HCT116 (cell line): Measurements from ENCODE around the gene TGFBRAP1. TPM values are rescaled to one million over a fixed set of nuclear protein-coding genes. Genes with fewer than 3 reads are reported as not detected.

ENCODE experiments used
- ATAC-seq: fragments of 200-7000 bp; cut with Tn5 transposase; 2 replicates; pipeline ENCODE4 v1.9.1; 2020; ENCODE audit warnings: mild to moderate bottlenecking, moderate library complexity
- BruUV-seq: library from RNA; stranded (reverse); fragments of 400-500 nt; replicated peaks from 2 replicates; lab custom pipeline; 2021; lab: Mats Ljungman, UMichigan
- CTCF ChIA-PET: fragments of 300-600 bp; sonication (Branson Sonifier 250); formaldehyde crosslinking; loops from one replicate; lab custom pipeline; 2021; ENCODE audit warnings: antibody characterized with exemption; lab: Charles Lee
- POLR2A ChIA-PET: fragments of 300-600, 350-600 bp; sonication (Branson Sonifier 250); formaldehyde crosslinking; loops from one replicate; lab custom pipeline; 2021; ENCODE audit warnings: antibody characterized with exemption; lab: Charles Lee
- RAD21 ChIA-PET, 2 experiments: fragments of 300-600 bp; sonication (Branson Sonifier 250); formaldehyde crosslinking; loops; one replicate each; lab custom pipeline; 2023; ENCODE audit warnings: low total read pairs in 2 of 2; ENCODE audit not compliant: uncharacterized antibody in 2 of 2, unreplicated experiment in 2 of 2, low non-redundant PET in 1 of 2; lab: Charles Lee
- DNase-seq: peaks from one replicate; pipeline ENCODE4 v3.0.0-alpha.2; 2010; ENCODE audit warnings: low read depth, low spot score
- H2AFZ ChIP-seq: fragments of 200-600 bp; shearing (Covaris generic), sonication (generic); 2 replicates; pipeline ENCODE4 v1.6.1; 2017; ENCODE audit warnings: low read depth, mixed run types, mixed read lengths, antibody characterized with exemption, low read length; ENCODE audit not compliant: poor library complexity, severe bottlenecking
- H3K27ac ChIP-seq: 2 replicates; pipeline ENCODE4 v1.5.1; 2012; ENCODE audit warnings: low read depth, low read length
- H3K27me3 ChIP-seq: fragments of 200-600 bp; sonication (generic); 2 replicates; pipeline ENCODE4 v1.6.1; 2016; ENCODE audit warnings: mixed run types, low read length, mixed read lengths; ENCODE audit not compliant: insufficient read depth
- H3K36me3 ChIP-seq, 2 experiments: fragments of 200-500 bp in 1 of 2; fragments of 200-600 bp in 1 of 2; sonication (Bioruptor generic) in 1 of 2; sonication (generic) in 1 of 2; 2 replicates each; pipeline versions ENCODE4 v1.5.1 to v1.6.1; 2014 to 2016; ENCODE audit warnings: low read length in 2 of 2, inconsistent platforms in 1 of 2, mixed read lengths in 1 of 2, mixed run types in 1 of 2; ENCODE audit not compliant: insufficient read depth in 2 of 2, control insufficient read depth in 1 of 2
- H3K4me1 ChIP-seq, 2 experiments: fragments of 200-600 bp in 1 of 2; sonication (generic) in 1 of 2; 2 replicates each; pipeline versions ENCODE4 v1.5.1 to v1.6.1; 2012 to 2017; ENCODE audit warnings: low read length in 2 of 2, inconsistent platforms in 1 of 2, mild to moderate bottlenecking in 1 of 2, mixed read lengths in 1 of 2, mixed run types in 1 of 2, moderate library complexity in 1 of 2; ENCODE audit not compliant: insufficient read depth in 2 of 2, control insufficient read depth in 1 of 2
- H3K4me2 ChIP-seq: fragments of 200-600 bp; sonication (generic); 2 replicates; pipeline ENCODE4 v1.6.1; 2017; ENCODE audit warnings: mixed run types, low read length, mixed read lengths
- H3K4me3 ChIP-seq, 2 experiments: fragments of 200-600 bp in 1 of 2; sonication (generic) in 1 of 2; replicated peaks in 1 of 2; 2 replicates each; pipeline ENCODE4 v1.5.1; 2011 to 2016; ENCODE audit warnings: low read length in 2 of 2, control low read depth in 1 of 2, low read depth in 1 of 2, mild to moderate bottlenecking in 1 of 2, mixed read lengths in 1 of 2, mixed run types in 1 of 2
- H3K79me2 ChIP-seq: fragments of 200-600 bp; sonication (generic); 2 replicates; pipeline ENCODE4 v1.6.1; 2017; ENCODE audit warnings: mild to moderate bottlenecking, mixed run types, low read length, moderate library complexity, mixed read lengths; ENCODE audit not compliant: insufficient read depth
- H3K9ac ChIP-seq: fragments of 200-600 bp; sonication (generic); 2 replicates; pipeline ENCODE4 v1.6.1; 2016; ENCODE audit warnings: low read length, mixed read lengths
- H3K9me2 ChIP-seq: fragments of 200-600 bp; sonication (generic), shearing (Covaris generic); 2 replicates; pipeline ENCODE4 v1.6.1; 2017; ENCODE audit warnings: mixed run types, mild to moderate bottlenecking, moderate library complexity; ENCODE audit not compliant: insufficient read depth
- H3K9me3 ChIP-seq, 2 experiments: fragments of 200-500 bp in 1 of 2; fragments of 200-600 bp in 1 of 2; sonication (Bioruptor generic) in 1 of 2; sonication (generic) in 1 of 2; 2 replicates each; pipeline ENCODE4 v1.6.1; 2014 to 2017; ENCODE audit warnings: low read length in 2 of 2, mixed read lengths in 2 of 2, inconsistent platforms in 1 of 2, low read depth in 1 of 2, mild to moderate bottlenecking in 1 of 2, mixed run types in 1 of 2, moderate library complexity in 1 of 2; ENCODE audit not compliant: control insufficient read depth in 1 of 2, insufficient read depth in 1 of 2
- H4K20me1 ChIP-seq: fragments of 200-600 bp; sonication (generic), shearing (Covaris generic); 2 replicates; pipeline ENCODE4 v1.6.1; 2017; ENCODE audit warnings: mixed run types, mild to moderate bottlenecking, moderate library complexity; ENCODE audit not compliant: insufficient read depth
- CBX3 ChIP-seq: IDR thresholded peaks from 2 replicates; pipeline ENCODE4 v1.6.1; 2012; ENCODE audit warnings: low read depth
- CEBPB ChIP-seq: IDR thresholded peaks from 2 replicates; pipeline ENCODE4 v1.6.1; 2012; ENCODE audit warnings: low read depth
- EZH2 ChIP-seq: fragments of 200-600 bp; sonication (generic); IDR thresholded peaks from 2 replicates; pipeline ENCODE4 v1.6.1; 2017; ENCODE audit warnings: antibody characterized with exemption, mixed run types
- EZH2phosphoT487 ChIP-seq: fragments of 200-600 bp; IDR thresholded peaks from 2 replicates; pipeline ENCODE4 v1.6.1; 2018; ENCODE audit warnings: antibody characterized with exemption, borderline replicate concordance
- POLR2A ChIP-seq: IDR thresholded peaks from 2 replicates; pipeline ENCODE4 v1.7.0; 2011; ENCODE audit warnings: borderline replicate concordance; ENCODE audit not compliant: insufficient read depth, insufficient read length; ENCODE audit errors: extremely low read depth
- SIN3A ChIP-seq: IDR thresholded peaks from 2 replicates; pipeline ENCODE4 v1.6.1; 2012; ENCODE audit warnings: low read depth
- SP1 ChIP-seq: IDR thresholded peaks from 2 replicates; pipeline ENCODE4 v1.6.1; 2012; ENCODE audit warnings: low read depth
- SRF ChIP-seq: IDR thresholded peaks from 2 replicates; pipeline ENCODE4 v1.6.1; 2012; ENCODE audit warnings: low read depth
- TCF7L2 ChIP-seq: IDR thresholded peaks from 2 replicates; pipeline ENCODE4 v1.7.0; 2011; ENCODE audit warnings: borderline replicate concordance, inconsistent platforms; ENCODE audit not compliant: insufficient read depth, insufficient read length; ENCODE audit errors: extremely low read depth
- ZFX ChIP-seq: fragments of 450-650 bp; IDR thresholded peaks from 2 replicates; pipeline ENCODE4 v1.6.1; 2017
- ZNF274 ChIP-seq: fragments of 200-500 bp; sonication (Bioruptor generic); IDR thresholded peaks from 2 replicates; pipeline ENCODE4 v1.6.1; 2014; ENCODE audit warnings: mild to moderate bottlenecking, low read depth, low read length, inconsistent platforms
- intact Hi-C: fragments of 100-400 bp; cut with micrococcal nuclease; formaldehyde crosslinking; loops from 2 replicates; pipeline ENCODE4 v1.10.0; 2022
- total RNA-seq: library from RNA; stranded (reverse); gene quantifications from one replicate; pipeline ENCODE4 v1.2.1, GENCODE V29; 2021; ENCODE audit not compliant: unreplicated experiment
- TF ChIP-seq, protein P1 (sequence below), 3 experiments: fragments of 200-600 bp in 1 of 3; sonication (generic) in 1 of 3; IDR thresholded peaks in 2 of 3; conservative IDR thresholded peaks in 1 of 3; 2 replicates each; pipeline ENCODE4 v1.5.1; 2012 to 2017; ENCODE audit warnings: low read depth in 2 of 3, low read length in 2 of 3, antibody characterized with exemption in 1 of 3, borderline replicate concordance in 1 of 3, control low read depth in 1 of 3, mild to moderate bottlenecking in 1 of 3, mixed read lengths in 1 of 3, mixed run types in 1 of 3, moderate library complexity in 1 of 3; ENCODE audit not compliant: insufficient read depth in 1 of 3
- TF ChIP-seq, protein P2 (sequence below): IDR thresholded peaks from 2 replicates; pipeline ENCODE4 v1.6.1; 2012
- TF ChIP-seq, protein P3 (sequence below): IDR thresholded peaks from 2 replicates; pipeline ENCODE4 v1.6.1; 2012; ENCODE audit warnings: low read depth

TGFBRAP1 gene
- total RNA-seq, 1 experiment from 2014 or later: 18.3 TPM

DNA sequence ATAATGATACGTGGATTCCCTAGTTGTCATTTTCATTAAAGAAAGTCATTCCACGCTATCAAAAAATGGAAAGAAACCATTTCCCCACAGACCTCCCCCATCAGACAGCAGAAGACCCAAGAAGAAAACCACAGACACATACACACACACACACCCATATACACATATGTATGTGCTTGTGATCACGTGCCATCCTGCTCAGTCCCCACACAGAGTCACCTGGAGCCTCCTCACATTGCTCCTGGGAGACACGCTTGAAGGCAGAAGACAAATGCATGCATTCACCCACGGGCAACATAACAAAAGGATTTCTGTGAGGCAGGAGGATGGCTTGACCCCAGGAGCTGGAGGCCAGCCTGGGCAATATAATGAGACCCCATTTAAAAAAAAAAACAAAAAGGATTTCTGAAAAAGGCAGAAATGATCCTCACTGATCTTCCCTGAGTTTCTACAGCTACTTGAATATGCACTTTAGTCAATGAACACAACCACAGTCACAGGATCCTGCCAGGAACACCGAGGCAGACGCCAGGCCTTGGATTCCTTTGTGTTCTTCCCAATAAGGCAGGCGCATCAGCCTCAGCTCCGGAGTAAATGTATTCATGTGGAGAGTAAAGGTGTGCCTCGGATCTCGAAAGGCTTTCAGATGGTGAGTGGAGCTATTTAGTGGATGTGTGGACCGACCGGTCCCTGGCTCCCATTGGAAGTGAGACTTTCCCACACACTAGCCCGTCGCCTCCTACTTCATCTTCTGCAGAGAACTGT lies 21.0 kb downstream of the TGFBRAP1 start:
- Histone ChIP-seq H3K36me3 (no peaks in the 10 kb centered on the region; a peak in 1 of 4 replicates), H3K79me2 (peaks cover 46% of the 10 kb centered on the region), H3K9ac (no peak overlapping the region), H3K4me2 (no peak overlapping the region), H2AFZ (no peak overlapping the region), H3K9me3 (no peaks in the 10 kb centered on the region), H3K9me2 (no peaks in the 10 kb centered on the region), H4K20me1 (no peaks in the 10 kb centered on the region), H3K27me3 (no peaks in the 10 kb centered on the region), H3K4me3 (no peak overlapping the region), H3K27ac (no peak overlapping the region)
- ChIA-PET CTCF (no interaction called here), POLR2A (no interaction called here), RAD21 (no interaction called here)
- intact Hi-C loops: no loop called here
- DNase-seq: no peak
- no TSS peak for BruUV-seq
- no peak for ATAC-seq
- TF ChIP-seq EZH2 (no peak), POLR2A (no peak), CBX3 (no peak), CEBPB (no peak), ZFX (no peak), SIN3A (no peak), SRF (no peak), SP1 (no peak), EZH2phosphoT487 (no peak), ZNF274 (no peak), TCF7L2 (no peak)
- TF ChIP-seq, protein P1, sequence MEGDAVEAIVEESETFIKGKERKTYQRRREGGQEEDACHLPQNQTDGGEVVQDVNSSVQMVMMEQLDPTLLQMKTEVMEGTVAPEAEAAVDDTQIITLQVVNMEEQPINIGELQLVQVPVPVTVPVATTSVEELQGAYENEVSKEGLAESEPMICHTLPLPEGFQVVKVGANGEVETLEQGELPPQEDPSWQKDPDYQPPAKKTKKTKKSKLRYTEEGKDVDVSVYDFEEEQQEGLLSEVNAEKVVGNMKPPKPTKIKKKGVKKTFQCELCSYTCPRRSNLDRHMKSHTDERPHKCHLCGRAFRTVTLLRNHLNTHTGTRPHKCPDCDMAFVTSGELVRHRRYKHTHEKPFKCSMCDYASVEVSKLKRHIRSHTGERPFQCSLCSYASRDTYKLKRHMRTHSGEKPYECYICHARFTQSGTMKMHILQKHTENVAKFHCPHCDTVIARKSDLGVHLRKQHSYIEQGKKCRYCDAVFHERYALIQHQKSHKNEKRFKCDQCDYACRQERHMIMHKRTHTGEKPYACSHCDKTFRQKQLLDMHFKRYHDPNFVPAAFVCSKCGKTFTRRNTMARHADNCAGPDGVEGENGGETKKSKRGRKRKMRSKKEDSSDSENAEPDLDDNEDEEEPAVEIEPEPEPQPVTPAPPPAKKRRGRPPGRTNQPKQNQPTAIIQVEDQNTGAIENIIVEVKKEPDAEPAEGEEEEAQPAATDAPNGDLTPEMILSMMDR (IDR thresholded peaks at IDR 0.05 in 2 of 3, conservative IDR thresholded peaks at IDR 0.05 in 1 of 3; ENCODE audit: borderline replicate concordance in 1 of 3, insufficient read depth in 1 of 3, low read depth in 2 of 3, low read length in 2 of 3): no peak
- TF ChIP-seq, protein P2, sequence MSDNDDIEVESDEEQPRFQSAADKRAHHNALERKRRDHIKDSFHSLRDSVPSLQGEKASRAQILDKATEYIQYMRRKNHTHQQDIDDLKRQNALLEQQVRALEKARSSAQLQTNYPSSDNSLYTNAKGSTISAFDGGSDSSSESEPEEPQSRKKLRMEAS: no peak
- TF ChIP-seq, protein P3, sequence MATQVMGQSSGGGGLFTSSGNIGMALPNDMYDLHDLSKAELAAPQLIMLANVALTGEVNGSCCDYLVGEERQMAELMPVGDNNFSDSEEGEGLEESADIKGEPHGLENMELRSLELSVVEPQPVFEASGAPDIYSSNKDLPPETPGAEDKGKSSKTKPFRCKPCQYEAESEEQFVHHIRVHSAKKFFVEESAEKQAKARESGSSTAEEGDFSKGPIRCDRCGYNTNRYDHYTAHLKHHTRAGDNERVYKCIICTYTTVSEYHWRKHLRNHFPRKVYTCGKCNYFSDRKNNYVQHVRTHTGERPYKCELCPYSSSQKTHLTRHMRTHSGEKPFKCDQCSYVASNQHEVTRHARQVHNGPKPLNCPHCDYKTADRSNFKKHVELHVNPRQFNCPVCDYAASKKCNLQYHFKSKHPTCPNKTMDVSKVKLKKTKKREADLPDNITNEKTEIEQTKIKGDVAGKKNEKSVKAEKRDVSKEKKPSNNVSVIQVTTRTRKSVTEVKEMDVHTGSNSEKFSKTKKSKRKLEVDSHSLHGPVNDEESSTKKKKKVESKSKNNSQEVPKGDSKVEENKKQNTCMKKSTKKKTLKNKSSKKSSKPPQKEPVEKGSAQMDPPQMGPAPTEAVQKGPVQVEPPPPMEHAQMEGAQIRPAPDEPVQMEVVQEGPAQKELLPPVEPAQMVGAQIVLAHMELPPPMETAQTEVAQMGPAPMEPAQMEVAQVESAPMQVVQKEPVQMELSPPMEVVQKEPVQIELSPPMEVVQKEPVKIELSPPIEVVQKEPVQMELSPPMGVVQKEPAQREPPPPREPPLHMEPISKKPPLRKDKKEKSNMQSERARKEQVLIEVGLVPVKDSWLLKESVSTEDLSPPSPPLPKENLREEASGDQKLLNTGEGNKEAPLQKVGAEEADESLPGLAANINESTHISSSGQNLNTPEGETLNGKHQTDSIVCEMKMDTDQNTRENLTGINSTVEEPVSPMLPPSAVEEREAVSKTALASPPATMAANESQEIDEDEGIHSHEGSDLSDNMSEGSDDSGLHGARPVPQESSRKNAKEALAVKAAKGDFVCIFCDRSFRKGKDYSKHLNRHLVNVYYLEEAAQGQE: no peak
- TF ChIP-seq, all 23 proteins: peak for 0
- no peaks in the 10 kb centered on the region for H3K4me1 ChIP-seq
